ENCODE data around the gene BANP.
"Not testable (repeated sequence)": the region's sequence is repeated elsewhere in the genome, so short reads cannot be mapped to it uniquely, and the experiment has no call there.

BANP gene

DNA sequence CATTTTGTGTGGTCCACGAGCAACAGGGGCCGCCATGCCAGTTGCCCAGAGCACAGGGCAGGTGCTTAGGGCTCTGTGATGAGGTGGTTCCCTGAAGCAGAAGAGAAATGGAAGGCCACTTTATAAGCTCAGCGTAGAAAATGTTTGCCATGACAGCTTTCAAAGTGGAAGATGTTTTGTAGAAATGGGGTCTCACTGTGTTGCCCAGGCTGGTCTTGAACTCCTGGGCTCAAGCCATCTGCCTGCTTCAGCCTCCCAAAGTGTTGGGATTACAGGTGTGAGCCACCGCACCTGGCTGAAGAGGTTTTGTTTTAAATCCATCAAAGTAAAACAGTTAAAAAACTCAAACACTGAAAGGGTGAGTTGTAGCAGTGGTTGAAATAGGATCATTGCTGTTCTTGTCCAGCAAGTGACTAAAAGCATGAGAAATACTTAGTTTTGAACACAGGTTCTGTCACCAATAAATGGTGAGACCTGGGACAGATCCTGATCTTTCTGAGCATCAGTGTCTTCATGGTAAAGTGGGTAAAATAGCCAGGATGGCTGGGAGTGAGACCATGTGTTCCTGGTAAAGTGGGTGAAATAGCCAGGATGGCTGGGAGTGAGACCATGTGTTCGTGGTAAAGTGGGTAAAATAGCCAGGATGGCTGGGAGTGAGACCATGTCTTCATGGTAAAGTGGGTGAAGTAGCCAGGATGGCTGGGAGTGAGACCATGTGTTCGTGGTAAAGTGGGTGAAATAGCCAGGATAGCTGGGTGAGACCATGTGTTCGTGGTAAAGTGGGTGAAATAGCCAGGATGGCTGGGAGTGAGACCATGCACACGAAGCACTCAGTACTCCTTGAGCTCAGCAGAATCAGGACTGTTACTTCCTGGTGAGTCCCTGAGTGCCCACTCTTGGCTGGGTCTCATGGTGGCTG lies 46.0 kb downstream of the BANP start:
- no peak for DNase-seq (ENCODE audit: low read depth in 2 of 2)

DNA sequence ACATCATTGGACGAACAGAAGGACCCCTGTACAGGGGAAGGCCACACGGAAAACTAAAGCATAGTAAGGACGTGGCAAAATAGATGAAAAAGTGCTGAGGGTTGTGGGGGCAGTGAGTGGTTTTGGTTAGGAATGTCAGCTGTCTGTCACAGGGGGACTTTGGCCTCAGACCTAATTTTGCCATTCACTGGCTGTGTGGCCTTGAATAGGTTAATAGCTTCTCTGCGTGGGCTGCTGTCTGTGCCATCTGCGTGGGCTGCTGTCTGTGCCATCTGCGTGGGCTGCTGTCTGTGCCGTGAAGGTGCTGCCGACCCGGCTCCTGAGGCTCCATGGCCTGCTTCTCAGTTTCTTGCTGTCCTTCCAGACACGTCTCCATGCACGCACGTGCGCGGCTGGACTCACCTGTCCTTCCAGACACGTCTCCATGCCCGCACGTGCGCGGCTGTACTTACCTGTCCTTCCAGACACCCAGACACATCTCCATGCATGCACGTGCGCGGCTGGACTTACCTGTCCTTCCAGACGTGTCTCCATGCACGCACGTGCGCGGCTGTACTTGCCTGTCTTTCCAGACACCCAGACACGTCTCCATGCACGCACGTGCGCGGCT lies 47.1 kb downstream of the BANP start:
- not testable (repeated sequence) for DNase-seq (ENCODE audit: low read depth in 2 of 2)

DNA sequence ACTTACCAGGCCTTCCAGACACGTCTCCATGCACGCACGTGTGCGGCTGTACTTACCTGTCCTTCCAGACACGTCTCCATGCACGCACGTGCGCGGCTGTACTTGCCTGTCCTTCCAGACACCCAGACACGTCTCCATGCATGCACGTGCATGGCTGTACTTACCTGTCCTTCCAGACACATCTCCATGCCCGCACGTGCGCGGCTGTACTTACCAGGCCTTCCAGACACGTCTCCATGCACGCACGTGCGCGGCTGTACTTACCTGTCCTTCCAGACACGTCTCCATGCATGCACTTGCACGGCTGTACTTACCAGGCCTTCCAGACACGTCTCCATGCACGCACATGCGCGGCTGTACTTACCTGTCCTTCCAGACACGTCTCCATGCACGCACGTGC lies 47.8 kb downstream of the BANP start:
- not testable (repeated sequence) for DNase-seq (ENCODE audit: low read depth in 2 of 2)

DNA sequence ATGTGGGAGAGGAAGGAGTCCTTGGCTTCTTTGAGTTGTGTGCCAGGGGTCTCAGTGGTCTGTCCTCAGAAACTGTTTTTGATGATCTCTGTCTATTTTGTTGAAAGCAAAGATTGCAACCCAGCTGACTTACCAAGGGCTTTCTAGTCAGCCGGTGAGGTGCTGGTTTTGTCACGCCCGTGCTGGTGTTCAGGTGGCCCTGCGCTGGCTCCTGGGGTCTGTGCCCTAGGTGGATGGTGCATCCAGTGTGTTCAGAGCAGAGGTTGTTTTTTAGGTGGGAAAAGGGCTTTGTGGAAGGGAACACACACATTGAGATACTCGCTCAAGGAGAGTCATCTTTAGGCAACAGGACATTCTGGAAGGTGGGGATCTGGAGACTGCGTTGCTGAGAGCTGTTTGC lies 51.0 kb downstream of the BANP start:
- DNase-seq (ENCODE audit: low read depth in 2 of 2), result no peak

DNA sequence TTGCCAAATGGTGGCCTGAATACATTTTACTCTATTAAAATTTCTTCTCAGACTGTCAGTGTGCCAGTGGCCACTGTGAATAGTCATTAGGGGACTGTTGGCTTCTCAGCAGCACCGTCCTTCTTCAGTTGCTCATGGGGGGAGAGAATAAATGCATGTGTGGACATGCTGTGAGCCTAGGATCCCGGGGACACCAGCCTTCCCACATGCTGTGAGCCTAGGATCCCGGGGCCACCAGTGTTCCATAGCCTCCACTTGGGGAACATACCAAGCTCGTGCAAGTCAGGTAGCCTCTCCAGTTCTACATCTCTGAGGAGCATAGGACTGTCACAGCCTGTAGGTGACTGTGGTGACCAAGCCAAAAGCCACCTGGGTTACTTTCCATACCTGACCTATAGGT lies 51.5 kb downstream of the BANP start:
- no peak for DNase-seq (ENCODE audit: low read depth in 2 of 2)

DNA sequence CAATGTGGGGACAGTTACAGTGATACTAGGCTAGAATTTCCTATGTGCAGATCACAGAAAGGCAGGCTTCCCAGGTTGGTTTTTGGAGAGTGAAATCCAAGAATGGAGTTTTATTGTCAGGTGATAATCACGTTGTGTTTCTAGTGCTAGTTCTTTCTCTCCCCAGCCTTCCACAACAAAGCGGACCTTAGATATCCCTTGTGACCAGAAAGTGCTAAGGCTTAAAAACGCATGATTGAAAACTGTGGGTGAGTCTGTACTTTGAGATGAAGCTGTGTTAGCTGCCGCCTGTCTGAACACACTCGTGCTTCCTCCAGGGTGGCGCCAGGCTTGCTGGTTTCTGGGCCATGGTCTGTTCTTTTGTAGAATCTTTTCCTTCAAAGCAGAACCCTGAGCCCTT lies 52.1 kb downstream of the BANP start:
- DNase-seq (ENCODE audit: low read depth in 2 of 2), result no peak

DNA sequence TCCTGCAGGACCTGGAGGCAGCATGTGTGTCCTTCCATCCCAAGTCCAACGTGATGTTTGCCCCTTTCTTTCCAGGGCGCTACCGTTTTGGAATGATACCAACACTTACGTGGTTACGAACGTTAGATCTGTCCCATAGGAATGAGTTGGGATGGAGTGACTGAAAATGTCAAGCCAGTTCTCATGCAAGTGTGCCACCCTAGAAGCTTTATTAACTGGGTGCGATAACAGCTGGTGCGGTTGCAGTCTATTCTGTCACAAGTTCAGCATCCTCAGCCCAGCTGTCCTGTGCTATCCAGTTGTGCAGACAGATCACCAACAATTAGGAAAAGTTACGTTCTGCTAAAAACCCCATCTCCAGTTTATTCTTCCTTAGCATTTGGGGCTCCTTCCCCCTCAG lies 52.5 kb downstream of the BANP start:
- DNase-seq (ENCODE audit: low read depth in 2 of 2), result no peak

DNA sequence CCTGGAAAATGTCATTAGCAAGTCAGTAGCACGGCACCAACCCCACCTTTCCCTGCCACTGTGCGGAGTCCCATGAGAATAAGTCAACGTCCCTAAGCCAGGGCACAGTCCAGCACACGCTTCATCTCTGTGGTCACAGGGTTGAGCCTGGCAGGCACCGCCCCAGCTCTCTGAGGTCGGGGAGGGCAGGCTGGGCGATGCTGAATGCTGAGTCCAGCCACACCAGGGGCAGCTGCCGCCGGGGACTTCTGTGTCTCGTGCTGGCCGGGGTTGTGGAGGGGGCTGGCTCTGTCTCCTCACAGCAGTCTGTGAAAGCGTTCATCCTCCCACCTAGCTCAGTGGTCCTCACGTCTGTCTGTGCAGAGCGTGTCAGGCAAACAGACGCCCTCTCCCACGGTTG lies 53.2 kb downstream of the BANP start:
- no peak for DNase-seq (ENCODE audit: low read depth in 2 of 2)

DNA sequence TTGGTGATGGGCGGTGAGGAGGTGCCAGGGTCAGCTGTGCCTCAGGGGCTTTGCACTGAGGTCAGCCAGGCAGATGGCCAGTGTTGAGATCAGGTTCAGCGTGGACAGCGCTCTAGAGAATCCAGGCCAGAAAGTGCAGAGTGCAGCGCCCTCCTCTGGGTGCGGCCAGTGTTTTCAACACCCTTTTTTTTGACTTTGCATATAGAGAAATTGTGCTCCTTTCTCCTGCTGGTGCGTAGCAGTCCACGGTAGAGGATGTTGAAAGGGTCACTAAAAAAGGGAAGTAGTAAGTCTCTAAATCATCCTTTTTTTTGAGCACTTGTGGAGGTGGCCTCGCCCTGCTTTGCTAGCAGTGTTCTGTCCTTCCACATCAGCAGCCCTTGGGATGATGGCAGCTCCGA lies 53.9 kb downstream of the BANP start:
- no peak for DNase-seq (ENCODE audit: low read depth in 2 of 2)

DNA sequence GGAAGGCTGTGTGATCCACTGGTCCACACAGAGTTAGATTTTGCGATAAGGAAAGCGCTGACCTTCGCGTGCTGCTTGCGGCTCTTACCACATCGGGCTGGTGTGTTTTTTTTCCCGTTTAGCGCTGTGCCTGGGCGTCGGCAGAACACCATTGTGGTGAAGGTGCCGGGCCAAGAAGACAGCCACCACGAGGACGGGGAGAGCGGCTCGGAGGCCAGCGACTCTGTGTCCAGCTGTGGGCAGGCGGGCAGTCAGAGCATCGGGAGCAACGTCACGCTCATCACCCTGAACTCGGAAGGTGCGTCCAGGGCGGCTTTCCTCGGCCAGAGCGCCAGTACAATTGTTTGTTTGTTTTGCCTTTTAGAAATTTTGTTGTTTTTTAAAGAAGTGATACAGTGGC lies 54.7 kb downstream of the BANP start:
- no peak for DNase-seq (ENCODE audit: low read depth in 2 of 2)

DNA sequence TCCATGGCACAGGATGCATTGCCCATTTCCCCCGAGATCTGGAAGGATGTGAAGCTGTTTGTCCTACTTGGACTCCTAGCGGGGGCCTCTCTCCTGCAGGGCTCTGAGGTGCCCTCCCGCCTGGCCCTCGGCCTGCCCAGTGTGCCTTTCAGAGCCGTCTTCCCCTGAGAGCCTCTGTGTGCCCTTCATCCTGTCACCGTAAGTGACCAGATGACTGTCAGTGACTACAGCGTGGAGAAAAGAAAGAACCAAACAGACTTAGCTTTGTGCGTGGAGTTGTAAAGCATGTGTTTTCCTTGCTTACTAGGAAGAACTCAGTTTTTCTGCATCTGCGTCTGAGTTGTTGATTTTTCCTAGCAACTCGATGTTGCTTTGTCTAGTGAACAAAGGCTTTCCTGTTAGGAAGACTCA lies 56.1 kb downstream of the BANP start:
- no peak for DNase-seq (ENCODE audit: low read depth in 2 of 2)

DNA sequence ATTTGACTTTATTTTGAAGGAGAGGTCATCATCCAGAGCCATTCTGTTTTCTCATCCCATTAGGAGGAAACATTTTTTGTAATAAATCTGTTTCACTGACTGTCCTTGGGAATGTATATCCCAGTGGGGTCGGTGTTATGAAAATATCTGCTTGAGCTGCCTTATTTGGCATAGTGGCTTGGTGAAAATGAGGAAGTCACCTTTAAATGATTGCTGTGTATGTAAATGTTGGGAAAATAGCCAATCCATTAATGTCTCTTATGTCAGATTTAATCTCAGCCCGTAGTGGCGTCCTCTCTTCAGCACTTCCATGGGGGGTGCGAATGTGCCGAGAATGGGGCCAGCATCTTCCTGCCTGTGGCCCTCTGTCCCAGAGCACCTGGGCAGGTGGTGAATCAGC lies 57.6 kb downstream of the BANP start:
- DNase-seq (ENCODE audit: low read depth in 2 of 2), result no peak

DNA sequence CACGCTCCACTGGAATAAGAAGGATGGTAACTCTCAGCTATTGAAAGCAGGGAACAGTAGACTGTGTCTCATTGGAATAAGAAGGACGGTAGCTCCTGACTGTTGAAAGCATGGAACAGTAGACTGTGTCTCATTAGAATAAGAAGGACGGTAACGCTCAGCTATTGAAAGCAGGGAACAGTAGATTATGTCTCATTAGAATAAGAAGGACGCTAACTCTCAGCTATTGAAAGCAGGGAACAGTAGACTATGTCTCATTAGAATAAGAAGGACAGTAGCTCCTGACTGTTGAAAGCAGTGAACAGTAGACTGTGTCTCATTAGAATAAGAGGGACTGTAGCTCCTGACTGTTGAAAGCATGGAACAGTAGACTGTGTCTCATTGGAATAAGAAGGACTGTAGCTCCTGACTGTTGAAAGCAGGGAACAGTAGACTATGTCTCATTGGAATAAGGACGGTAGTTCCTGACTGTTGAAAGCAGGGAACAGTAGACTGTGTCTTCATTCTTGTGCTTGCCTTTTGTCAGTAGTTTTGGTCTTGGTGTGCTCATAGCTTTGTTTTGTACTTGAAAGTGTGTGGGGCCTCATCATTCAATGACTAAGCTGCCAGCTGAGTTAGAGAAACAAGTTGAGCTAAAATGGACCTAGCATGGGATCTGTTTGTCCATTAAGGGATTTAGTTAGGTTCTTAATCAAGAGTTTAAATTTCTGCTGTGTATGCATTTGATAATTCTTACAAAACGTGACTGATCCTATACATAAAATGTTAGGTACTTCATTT lies 58.5 kb downstream of the BANP start:
- no peak for DNase-seq (ENCODE audit: low read depth in 2 of 2)

DNA sequence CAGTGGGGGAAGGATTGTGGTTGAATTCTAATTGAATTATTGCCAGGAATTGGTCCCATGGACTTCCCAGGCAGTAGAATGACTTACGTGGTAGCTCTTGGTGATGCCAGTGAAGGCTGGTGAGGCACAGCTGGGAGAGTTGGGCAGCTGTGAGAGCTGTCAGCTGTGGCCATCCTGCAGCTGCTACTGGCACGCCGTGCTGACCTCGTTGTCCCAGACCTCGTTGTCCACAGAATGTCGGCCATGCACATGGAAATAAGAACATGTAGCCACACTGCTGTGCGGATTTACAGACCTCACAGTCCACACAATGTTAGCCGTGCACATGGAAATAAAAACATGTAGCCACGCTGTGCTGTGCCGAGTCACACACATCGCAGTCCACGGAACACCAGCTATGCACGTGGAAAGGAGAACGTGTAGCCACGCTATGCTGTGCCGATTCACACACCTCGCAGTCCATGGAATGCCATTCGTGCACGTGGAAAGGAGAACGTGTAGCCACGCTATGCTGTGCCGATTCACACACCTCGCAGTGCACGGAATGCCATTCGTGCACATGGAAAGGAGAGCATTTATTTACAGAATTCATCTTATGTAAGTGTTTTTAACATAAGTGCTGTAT lies 59.2 kb downstream of the BANP start:
- DNase-seq (ENCODE audit: low read depth in 2 of 2), result no peak

DNA sequence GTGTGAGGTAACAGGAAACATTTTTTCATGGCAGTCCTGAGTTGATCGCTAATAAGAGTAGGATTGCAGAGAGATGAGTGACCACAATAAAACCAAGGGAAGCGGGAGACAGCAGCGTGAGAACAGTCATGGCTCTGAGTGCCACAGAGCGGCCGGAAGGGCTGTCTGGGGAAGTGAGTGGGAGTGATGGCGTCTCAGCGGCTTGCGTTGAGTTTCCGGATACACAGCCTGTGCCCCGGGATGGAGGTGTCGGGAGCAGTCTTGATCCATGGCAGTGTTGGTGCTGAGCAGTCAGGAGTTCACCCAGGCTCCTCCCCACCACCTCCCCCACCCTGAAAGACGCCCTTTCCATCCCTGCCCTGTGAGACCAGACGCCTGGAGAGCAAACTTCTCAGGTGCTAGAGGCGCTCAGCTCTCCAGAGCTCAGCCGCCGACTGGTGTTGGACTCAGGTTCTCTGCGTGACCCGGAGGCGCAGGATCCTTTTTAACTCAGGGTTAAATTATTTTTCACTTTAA lies 59.8 kb downstream of the BANP start:
- DNase-seq (ENCODE audit: low read depth in 2 of 2), result no peak

DNA sequence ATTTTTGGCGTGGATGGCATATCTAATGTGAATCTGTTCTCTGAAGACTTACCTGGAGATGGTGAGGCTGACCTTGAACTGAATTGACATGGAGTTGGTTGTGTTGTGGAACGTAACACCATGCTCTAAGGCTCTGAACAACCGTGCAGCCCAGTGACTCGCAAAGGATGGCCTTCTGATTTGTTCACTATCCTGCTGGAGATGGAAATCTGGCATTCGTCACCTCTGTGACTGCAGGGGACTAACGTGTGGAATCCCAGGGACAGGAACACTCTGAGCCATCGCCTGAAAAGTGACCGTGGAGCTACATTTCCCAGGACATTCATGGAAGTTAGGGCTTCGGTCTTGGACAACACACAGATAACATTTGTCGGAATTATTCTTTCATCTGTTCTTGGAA lies 61.1 kb downstream of the BANP start:
- DNase-seq (ENCODE audit: low read depth in 2 of 2), result no peak

DNA sequence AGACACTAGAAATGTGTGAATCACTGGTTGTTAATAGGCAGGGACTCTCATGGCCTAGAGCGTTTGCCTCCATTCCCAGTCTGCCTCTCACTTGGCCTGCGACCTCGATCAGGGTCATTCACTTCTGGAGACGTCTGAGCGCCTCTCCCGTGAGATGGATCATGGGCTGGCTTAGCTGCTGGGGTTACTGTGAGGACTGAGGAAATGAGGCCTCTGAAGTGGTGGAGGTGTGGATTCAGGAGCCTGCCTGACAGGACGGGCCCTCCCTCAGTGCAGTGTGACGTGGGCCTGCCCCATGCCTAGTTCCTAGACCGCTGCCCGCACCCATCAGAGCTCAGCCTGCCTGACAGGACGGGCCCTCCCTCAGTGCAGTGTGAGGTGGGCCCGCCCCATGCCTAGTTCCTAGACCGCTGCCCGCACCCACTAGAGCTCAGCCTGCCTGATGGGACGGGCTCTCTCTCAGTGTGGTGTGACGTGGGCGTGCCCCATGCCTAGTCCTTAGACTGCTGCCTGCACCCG lies 61.9 kb downstream of the BANP start:
- DNase-seq (ENCODE audit: low read depth in 2 of 2), result no peak

DNA sequence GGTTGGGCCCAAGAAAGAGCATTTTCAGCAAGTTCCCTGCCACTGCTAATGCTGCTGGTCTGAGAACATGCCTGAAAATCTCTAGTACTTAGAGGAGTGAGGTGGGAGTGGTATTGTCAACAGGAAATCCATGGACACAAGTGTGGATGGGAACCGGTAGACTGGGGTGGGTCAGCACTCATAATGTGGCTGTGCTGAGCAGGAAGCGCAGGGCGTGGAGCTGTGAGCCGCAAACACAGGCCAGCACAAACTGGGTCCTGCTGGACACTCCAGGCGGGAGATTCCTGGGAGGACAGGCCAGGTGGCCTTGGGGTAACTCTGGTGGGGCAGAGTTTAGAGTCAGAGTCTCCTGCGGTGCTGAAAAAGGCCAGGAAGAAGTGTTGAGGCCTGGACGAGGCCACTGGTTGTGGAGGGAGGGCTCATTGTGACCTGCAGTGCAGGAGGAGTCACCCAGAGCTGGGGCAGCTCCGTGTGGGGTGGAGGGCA lies 62.6 kb downstream of the BANP start:
- DNase-seq (ENCODE audit: low read depth in 2 of 2), result no peak

DNA sequence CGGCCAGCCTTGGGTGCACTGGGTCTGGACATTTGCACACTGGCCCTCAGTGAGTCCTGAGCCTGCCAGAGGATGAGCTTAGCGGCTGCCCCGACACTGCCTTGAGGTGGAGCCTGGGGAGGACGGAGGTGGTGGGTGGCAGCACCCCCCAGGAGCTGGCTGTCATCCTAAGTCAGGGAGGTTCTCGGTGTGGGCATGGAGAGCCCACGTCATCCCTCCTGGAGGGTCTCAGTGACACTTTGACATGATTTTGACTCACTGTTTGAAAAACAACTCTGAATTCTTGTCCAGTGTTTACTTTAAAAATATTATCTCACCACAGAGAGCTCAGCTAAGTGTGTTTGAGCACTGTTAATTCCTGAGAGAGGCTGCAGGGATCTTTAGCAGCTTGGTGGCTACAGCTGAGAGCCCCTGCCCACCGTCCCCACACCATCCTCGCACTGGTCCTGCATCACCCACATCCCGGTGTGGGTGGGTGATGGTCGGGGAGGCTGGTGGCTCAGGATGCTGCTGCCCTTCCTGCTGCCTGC lies 63.1 kb downstream of the BANP start:
- DNase-seq (ENCODE audit: low read depth in 2 of 2), result no peak

DNA sequence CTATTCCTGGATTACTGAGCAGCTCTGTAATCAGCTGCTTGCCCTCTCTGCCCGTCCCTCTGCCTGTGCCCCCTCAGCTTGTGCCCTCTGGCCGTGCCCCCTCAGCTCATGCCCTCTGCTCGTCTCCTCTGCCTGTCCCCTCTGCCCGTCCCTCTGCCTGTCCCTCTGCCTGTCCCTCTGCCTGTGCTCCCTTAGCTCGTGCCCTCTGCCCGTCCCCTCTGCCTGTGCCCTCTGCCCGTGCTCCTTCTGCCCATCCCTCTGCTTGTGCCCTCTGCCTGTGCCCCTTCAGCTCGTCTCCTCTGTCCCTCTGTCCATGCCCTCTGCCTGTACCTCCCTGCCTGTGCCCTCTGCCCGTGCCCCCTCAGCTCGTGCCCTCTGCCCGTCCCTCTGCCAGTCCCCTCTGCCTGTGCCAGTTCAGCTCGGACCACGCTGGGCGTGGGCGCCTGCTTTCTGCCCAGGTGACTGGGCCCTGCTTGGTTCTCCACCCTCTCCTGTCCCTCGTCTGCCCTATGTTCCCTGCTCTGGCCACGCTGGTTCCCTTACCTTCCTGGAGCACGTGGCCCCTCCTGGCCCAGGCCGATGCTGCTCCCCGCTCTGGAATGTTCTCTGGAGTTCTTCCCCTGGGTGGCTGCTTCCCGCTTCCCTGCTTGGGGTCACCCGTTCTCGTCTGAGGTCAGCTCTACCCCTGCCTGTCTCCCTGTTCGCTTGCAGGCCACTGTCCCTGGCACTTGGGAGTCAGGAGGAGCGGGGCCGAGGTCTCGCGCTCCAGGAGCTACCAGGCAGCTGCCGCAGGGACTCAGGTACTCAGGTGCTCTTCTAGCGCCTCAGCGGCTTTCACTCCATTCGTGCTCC lies 63.9 kb downstream of the BANP start:
- no peak for DNase-seq (ENCODE audit: low read depth in 2 of 2)

DNA sequence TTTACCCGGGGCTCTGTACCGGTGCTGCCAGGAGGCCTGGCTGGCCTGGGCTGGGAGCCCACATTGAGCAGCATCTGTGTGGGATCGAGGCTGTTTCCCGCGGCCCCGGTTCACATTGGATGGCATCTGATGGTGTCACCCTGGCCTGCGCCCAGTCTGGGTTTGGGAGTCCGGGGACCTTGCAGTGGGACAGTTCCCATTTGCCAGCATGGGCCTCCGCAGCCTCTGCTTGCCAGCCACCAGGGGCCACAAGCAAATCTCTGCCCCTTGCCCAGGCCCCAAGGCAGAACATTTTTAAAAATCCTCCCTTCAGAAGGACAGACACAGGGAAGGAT lies 64.5 kb downstream of the BANP start:
- DNase-seq (ENCODE audit: low read depth in 2 of 2), result no peak
